Measurements from ENCODE around the gene KHDC4. TPM values are rescaled to one million over a fixed set of nuclear protein-coding genes. Genes with fewer than 3 reads are reported as not detected.

The KHDC4 gene
- total RNA-seq, 1 donor, result 37.3 TPM

DNA sequence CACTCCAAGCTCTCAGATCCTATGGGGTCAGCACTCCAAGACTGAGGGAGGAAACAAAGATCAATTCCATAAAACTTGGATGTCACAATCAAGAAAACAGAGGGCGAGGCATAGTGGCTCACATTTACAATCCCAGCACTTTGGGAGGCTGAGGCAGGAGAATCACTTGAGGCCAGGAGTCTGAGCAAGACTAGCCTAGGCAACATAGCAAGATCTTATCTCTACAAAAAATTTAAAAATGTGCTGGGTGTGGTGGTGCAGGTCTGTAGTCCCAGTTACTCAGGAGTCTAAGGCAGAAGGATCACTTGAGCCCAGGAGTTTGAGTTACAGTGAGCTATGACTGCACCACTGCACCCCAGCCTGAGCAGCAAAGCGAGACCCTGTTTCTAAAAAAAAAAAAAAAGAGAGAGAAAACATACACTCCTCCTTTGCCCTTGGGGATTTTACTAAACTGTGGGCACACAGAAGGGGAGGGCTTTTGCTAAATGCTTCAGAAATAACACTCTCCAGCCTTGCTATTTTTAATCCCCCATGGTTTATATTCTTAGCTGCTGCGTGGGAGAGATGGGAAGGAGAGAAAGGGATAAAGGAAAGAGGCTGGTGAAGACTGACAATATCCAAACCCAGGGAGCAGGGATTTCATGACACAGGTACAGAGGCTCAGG is 26.0 kb upstream of the KHDC4 start:
- peak overlapping the region; percentile 33 for H3K4me2 ChIP-seq (ENCODE audit: insufficient read depth, low read length)
- DNase-seq (ENCODE audit: insufficient read length, low spot score, missing footprints), result no peak
- H3K36me3 ChIP-seq (ENCODE audit: insufficient read depth, low read length), result peaks cover 76% of the 10 kb centered on the region
- no peak overlapping the region for H3K4me3 ChIP-seq (ENCODE audit: insufficient read depth, low read length)
- TF ChIP-seq, protein P1, sequence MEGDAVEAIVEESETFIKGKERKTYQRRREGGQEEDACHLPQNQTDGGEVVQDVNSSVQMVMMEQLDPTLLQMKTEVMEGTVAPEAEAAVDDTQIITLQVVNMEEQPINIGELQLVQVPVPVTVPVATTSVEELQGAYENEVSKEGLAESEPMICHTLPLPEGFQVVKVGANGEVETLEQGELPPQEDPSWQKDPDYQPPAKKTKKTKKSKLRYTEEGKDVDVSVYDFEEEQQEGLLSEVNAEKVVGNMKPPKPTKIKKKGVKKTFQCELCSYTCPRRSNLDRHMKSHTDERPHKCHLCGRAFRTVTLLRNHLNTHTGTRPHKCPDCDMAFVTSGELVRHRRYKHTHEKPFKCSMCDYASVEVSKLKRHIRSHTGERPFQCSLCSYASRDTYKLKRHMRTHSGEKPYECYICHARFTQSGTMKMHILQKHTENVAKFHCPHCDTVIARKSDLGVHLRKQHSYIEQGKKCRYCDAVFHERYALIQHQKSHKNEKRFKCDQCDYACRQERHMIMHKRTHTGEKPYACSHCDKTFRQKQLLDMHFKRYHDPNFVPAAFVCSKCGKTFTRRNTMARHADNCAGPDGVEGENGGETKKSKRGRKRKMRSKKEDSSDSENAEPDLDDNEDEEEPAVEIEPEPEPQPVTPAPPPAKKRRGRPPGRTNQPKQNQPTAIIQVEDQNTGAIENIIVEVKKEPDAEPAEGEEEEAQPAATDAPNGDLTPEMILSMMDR (IDR thresholded peaks at IDR 0.05; ENCODE audit: extremely low read depth, low read depth, low read length), result no peak
- H2AFZ ChIP-seq (ENCODE audit: low read length), result no peak overlapping the region
- H3K79me2 ChIP-seq (ENCODE audit: insufficient read depth, low read length), result peaks cover 30% of the 10 kb centered on the region
- peaks cover 10% of the 10 kb centered on the region for H4K20me1 ChIP-seq (ENCODE audit: insufficient read depth, low read length)
- H3K27ac ChIP-seq (ENCODE audit: low read depth, low read length), result peak overlapping the region; percentile 65
- no peaks in the 10 kb centered on the region for H3K27me3 ChIP-seq (ENCODE audit: insufficient read depth, low read length)
- no peaks in the 10 kb centered on the region for H3K9me3 ChIP-seq (ENCODE audit: low read depth, low read length)
- H3K4me1 ChIP-seq (ENCODE audit: insufficient read depth, low read length), result peaks cover 21% of the 10 kb centered on the region

DNA sequence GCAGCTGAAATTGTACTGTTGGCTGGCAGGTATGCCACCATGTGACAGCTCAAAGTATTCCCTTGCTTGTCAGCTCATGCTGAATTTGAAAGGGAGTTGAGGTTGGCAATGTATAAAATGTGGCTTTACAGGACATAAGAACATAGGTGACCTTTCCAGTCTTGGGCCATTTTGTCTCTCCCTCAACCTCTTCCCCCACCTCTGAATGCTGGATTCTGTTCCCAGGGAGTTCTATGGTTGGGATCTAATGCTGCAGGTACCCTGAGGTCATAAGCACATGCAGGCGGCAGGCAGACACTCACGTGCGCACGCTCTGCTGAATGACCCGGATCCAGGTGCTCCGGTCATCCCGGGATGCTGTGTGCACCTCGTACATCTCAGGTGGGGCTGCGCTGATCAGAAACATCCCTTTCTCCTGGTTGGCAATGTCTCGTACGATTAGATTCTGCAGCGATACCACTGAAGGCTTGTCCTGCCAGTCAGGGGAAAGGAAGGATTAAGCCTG is 23.2 kb upstream of the KHDC4 start:
- no peaks in the 10 kb centered on the region for H3K9me3 ChIP-seq (ENCODE audit: low read depth, low read length)
- TF ChIP-seq, protein P1 (IDR thresholded peaks at IDR 0.05; ENCODE audit: extremely low read depth, low read depth, low read length), result no peak
- H4K20me1 ChIP-seq (ENCODE audit: insufficient read depth, low read length), result peaks cover 10% of the 10 kb centered on the region
- peaks cover 18% of the 10 kb centered on the region for H3K4me1 ChIP-seq (ENCODE audit: insufficient read depth, low read length)
- no peak overlapping the region for H3K4me2 ChIP-seq (ENCODE audit: insufficient read depth, low read length)
- H3K27me3 ChIP-seq (ENCODE audit: insufficient read depth, low read length), result no peaks in the 10 kb centered on the region
- no peak for DNase-seq (ENCODE audit: insufficient read length, low spot score, missing footprints)
- H3K36me3 ChIP-seq (ENCODE audit: insufficient read depth, low read length), result peaks cover 81% of the 10 kb centered on the region
- peaks cover 21% of the 10 kb centered on the region for H3K79me2 ChIP-seq (ENCODE audit: insufficient read depth, low read length)
- no peak overlapping the region for H3K27ac ChIP-seq (ENCODE audit: low read depth, low read length)
- no peak overlapping the region for H3K4me3 ChIP-seq (ENCODE audit: insufficient read depth, low read length)
- H2AFZ ChIP-seq (ENCODE audit: low read length), result no peak overlapping the region

DNA sequence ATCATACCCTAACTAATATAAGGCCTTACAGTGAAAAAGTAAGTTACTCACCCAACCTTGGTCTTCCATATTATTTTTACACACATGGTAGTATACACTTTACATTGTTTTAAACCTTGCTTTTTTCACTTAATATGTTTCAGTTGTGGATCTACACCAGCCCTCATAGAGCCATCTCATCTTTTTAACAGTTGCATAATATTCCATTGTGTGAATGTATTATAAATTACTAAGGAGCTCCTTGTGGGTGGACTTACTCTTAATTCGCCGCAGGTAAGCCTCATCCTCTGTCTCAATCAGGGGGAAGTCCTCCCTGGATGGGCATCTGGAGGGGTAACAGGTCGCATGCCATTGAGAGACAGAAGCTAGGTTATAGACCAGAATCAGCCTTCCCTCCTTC is 20.4 kb upstream of the KHDC4 start:
- Histone ChIP-seq H3K4me2 (ENCODE audit: insufficient read depth, low read length) (no peak overlapping the region), H3K79me2 (ENCODE audit: insufficient read depth, low read length) (peaks cover 6% of the 10 kb centered on the region), H2AFZ (ENCODE audit: low read length) (no peak overlapping the region), H3K36me3 (ENCODE audit: insufficient read depth, low read length) (peaks cover 82% of the 10 kb centered on the region), H3K27ac (ENCODE audit: low read depth, low read length) (no peak overlapping the region), H3K4me3 (ENCODE audit: insufficient read depth, low read length) (no peak overlapping the region), H3K4me1 (ENCODE audit: insufficient read depth, low read length) (no peaks in the 10 kb centered on the region), H3K9me3 (ENCODE audit: low read depth, low read length) (no peaks in the 10 kb centered on the region), H3K27me3 (ENCODE audit: insufficient read depth, low read length) (no peaks in the 10 kb centered on the region), H4K20me1 (ENCODE audit: insufficient read depth, low read length) (peaks cover 13% of the 10 kb centered on the region)
- TF ChIP-seq, protein P1 (IDR thresholded peaks at IDR 0.05; ENCODE audit: extremely low read depth, low read depth, low read length), result no peak
- DNase-seq (ENCODE audit: insufficient read length, low spot score, missing footprints), result peak; percentile 19

DNA sequence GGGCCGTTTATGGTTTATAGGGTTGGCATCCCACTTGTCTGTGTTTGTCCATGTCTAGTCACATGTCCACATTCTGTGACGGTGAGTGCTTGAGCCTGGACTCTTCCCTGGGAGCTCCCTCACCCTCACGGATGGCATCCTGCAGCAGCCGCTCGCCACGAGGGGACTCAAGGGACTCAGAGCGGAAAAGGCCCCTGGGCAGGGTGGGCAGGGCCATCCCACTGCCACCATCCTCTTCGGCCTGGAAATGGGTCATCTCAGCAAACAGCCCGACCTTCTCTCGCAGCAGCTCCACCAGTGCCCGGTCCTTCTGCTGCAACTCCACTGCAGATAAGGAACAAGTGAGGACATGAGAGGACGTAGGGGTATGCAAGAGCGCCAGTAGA is 18.3 kb upstream of the KHDC4 start:
- H3K9me3 ChIP-seq (ENCODE audit: low read depth, low read length), result no peaks in the 10 kb centered on the region
- TF ChIP-seq, protein P1 (IDR thresholded peaks at IDR 0.05; ENCODE audit: extremely low read depth, low read depth, low read length), result no peak
- peaks cover 76% of the 10 kb centered on the region for H3K36me3 ChIP-seq (ENCODE audit: insufficient read depth, low read length)
- no peaks in the 10 kb centered on the region for H3K4me1 ChIP-seq (ENCODE audit: insufficient read depth, low read length)
- H4K20me1 ChIP-seq (ENCODE audit: insufficient read depth, low read length), result peaks cover 9% of the 10 kb centered on the region
- no peak overlapping the region for H3K27ac ChIP-seq (ENCODE audit: low read depth, low read length)
- peak; percentile 36 for DNase-seq (ENCODE audit: insufficient read length, low spot score, missing footprints)
- no peak overlapping the region for H3K4me3 ChIP-seq (ENCODE audit: insufficient read depth, low read length)
- no peaks in the 10 kb centered on the region for H3K27me3 ChIP-seq (ENCODE audit: insufficient read depth, low read length)
- H3K4me2 ChIP-seq (ENCODE audit: insufficient read depth, low read length), result no peak overlapping the region
- no peak overlapping the region for H2AFZ ChIP-seq (ENCODE audit: low read length)
- H3K79me2 ChIP-seq (ENCODE audit: insufficient read depth, low read length), result peaks cover 3% of the 10 kb centered on the region
